ENCODE data around the gene PDXK. TPM values are rescaled to one million over a fixed set of nuclear protein-coding genes. Genes with fewer than 3 reads are reported as not detected.

The PDXK gene
- total RNA-seq, 1 experiment from 2014 or later, result 276 TPM

DNA sequence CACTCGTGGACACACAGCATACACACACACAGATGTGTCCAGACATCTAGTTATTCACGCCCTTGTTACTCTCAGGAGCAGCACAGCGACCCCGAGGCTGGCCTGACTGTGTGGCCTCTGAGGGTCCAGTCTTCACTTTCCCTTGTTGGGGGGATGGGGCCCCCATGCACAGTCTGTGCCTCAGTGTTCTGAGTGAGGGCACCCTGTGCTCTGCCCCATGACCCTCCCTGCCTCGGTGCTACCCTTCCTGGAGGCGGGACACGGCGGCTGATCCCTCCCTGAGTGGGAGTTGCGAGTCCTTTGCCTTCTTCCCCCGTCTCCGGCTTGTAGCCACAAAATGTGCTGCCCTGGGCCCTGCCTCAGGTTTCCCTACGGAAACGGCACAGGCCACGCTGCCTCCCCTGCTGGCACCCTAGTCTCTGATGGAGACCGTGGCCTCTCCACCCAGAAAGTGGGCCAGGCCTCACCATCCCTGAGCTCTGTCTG is 48.6 kb downstream of the PDXK start:
- no TSS peak for BruUV-seq (replicated peaks)
- intact Hi-C loops (cut with micrococcal nuclease; ENCODE audit: unreplicated experiment), result no loop called here
- Histone ChIP-seq H3K4me3 (ENCODE audit: low read depth, low read length) (no peak overlapping the region), H3K27me3 (replicated peaks; ENCODE audit: control insufficient read depth, insufficient read depth, low read length) (no peaks in the 10 kb centered on the region), H3K9me3 (no peaks in the 10 kb centered on the region), H3K4me1 (peaks cover 25% of the 10 kb centered on the region), H3K36me3 (ENCODE audit: control insufficient read depth, insufficient read depth, low read length) (no peaks in the 10 kb centered on the region)
- peaks cover 82% of the 10 kb centered on the region for H3K36me3 Mint-ChIP-seq (ENCODE audit: insufficient read depth, unreplicated experiment)
- H3K4me3 Mint-ChIP-seq (ENCODE audit: unreplicated experiment), result no peak overlapping the region
- DNase-seq, result no peak
- no peaks in the 10 kb centered on the region for H3K27me3 Mint-ChIP-seq (ENCODE audit: insufficient read depth, unreplicated experiment)
- H3K27ac Mint-ChIP-seq (ENCODE audit: unreplicated experiment), result peak overlapping the region; percentile 97
- CTCF ChIA-PET, result no interaction called here
- H3K9me3 Mint-ChIP-seq (ENCODE audit: unreplicated experiment), result no peaks in the 10 kb centered on the region
- POLR2A ChIA-PET, result interaction anchor here (0.6 kb wide), 1 partner anchor 70 kb away, joined by 6 read pairs; no protein-coding TSS in a partner anchor
- peaks cover 20% of the 10 kb centered on the region for H3K4me1 Mint-ChIP-seq (ENCODE audit: low read depth, unreplicated experiment)
- TF ChIP-seq, protein P1, sequence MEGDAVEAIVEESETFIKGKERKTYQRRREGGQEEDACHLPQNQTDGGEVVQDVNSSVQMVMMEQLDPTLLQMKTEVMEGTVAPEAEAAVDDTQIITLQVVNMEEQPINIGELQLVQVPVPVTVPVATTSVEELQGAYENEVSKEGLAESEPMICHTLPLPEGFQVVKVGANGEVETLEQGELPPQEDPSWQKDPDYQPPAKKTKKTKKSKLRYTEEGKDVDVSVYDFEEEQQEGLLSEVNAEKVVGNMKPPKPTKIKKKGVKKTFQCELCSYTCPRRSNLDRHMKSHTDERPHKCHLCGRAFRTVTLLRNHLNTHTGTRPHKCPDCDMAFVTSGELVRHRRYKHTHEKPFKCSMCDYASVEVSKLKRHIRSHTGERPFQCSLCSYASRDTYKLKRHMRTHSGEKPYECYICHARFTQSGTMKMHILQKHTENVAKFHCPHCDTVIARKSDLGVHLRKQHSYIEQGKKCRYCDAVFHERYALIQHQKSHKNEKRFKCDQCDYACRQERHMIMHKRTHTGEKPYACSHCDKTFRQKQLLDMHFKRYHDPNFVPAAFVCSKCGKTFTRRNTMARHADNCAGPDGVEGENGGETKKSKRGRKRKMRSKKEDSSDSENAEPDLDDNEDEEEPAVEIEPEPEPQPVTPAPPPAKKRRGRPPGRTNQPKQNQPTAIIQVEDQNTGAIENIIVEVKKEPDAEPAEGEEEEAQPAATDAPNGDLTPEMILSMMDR (IDR thresholded peaks at IDR 0.05; ENCODE audit: insufficient read depth in 1 of 2, low read depth in 1 of 2, low read length in 1 of 2, severe bottlenecking in 1 of 2, unreplicated experiment in 1 of 2), result no peak

GRCh38 chr21:43767984-43768867 is 49.3 kb downstream of the PDXK start:
- no peaks in the 10 kb centered on the region for H3K9me3 Mint-ChIP-seq (ENCODE audit: unreplicated experiment)
- no peaks in the 10 kb centered on the region for H3K27me3 ChIP-seq (replicated peaks; ENCODE audit: control insufficient read depth, insufficient read depth, low read length)
- H3K27me3 Mint-ChIP-seq (ENCODE audit: insufficient read depth, unreplicated experiment), result no peaks in the 10 kb centered on the region
- H3K27ac Mint-ChIP-seq (ENCODE audit: unreplicated experiment), result peak overlapping the region; percentile 97
- no peaks in the 10 kb centered on the region for H3K9me3 ChIP-seq
- peaks cover 20% of the 10 kb centered on the region for H3K4me1 Mint-ChIP-seq (ENCODE audit: low read depth, unreplicated experiment)
- no peak overlapping the region for H3K4me3 ChIP-seq (ENCODE audit: low read depth, low read length)
- peak; percentile 47 to 77 for DNase-seq
- TF ChIP-seq, protein P1 (IDR thresholded peaks at IDR 0.05; ENCODE audit: insufficient read depth in 1 of 2, low read depth in 1 of 2, low read length in 1 of 2, severe bottlenecking in 1 of 2, unreplicated experiment in 1 of 2), result no peak
- H3K4me1 ChIP-seq, result peaks cover 25% of the 10 kb centered on the region
- H3K4me3 Mint-ChIP-seq (ENCODE audit: unreplicated experiment), result no peak overlapping the region
- CTCF ChIA-PET, result no interaction called here
- H3K36me3 ChIP-seq (ENCODE audit: control insufficient read depth, insufficient read depth, low read length), result no peaks in the 10 kb centered on the region
- BruUV-seq (replicated peaks), result no TSS peak
- H3K36me3 Mint-ChIP-seq (ENCODE audit: insufficient read depth, unreplicated experiment), result peaks cover 80% of the 10 kb centered on the region
- intact Hi-C loops (cut with micrococcal nuclease; ENCODE audit: unreplicated experiment), result no loop called here
- POLR2A ChIA-PET, result interaction anchor here (0.6 kb wide), 2 partner anchors 15 to 71 kb away, joined by 5 to 6 read pairs; no protein-coding TSS in a partner anchor

DNA sequence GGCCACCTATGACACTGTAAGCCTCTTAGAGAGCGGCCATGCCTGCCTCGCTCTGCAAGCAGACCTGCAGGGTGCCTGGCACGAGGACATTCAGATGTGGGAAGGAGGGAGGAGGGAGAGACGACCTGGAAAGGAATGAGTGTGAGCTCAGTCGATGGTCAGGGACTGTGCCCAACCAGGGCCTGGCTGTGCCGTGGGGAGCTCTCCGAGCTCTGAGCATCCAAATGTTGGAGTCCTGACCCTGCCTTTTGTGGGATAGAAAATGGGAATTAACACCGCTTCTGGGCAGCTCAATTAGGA is 49.9 kb downstream of the PDXK start:
- no TSS peak for BruUV-seq (replicated peaks)
- Mint-ChIP-seq H3K36me3 (ENCODE audit: insufficient read depth, unreplicated experiment) (peaks cover 80% of the 10 kb centered on the region), H3K27me3 (ENCODE audit: insufficient read depth, unreplicated experiment) (no peaks in the 10 kb centered on the region), H3K4me1 (ENCODE audit: low read depth, unreplicated experiment) (peaks cover 20% of the 10 kb centered on the region), H3K9me3 (ENCODE audit: unreplicated experiment) (no peaks in the 10 kb centered on the region), H3K4me3 (ENCODE audit: unreplicated experiment) (no peak overlapping the region), H3K27ac (ENCODE audit: unreplicated experiment) (peak overlapping the region; percentile 97)
- no peak overlapping the region for H3K4me3 ChIP-seq (ENCODE audit: low read depth, low read length)
- peaks cover 25% of the 10 kb centered on the region for H3K4me1 ChIP-seq
- POLR2A ChIA-PET, result no interaction called here
- DNase-seq, result no peak
- intact Hi-C loops (cut with micrococcal nuclease; ENCODE audit: unreplicated experiment), result no loop called here
- no peaks in the 10 kb centered on the region for H3K9me3 ChIP-seq
- no peaks in the 10 kb centered on the region for H3K36me3 ChIP-seq (ENCODE audit: control insufficient read depth, insufficient read depth, low read length)
- TF ChIP-seq, protein P1 (IDR thresholded peaks at IDR 0.05; ENCODE audit: insufficient read depth in 1 of 2, low read depth in 1 of 2, low read length in 1 of 2, severe bottlenecking in 1 of 2, unreplicated experiment in 1 of 2), result no peak
- no peaks in the 10 kb centered on the region for H3K27me3 ChIP-seq (replicated peaks; ENCODE audit: control insufficient read depth, insufficient read depth, low read length)
- CTCF ChIA-PET, result no interaction called here

Data from Caco-2 (cell line).